Measurements from ENCODE around the gene TTC16. TPM values are rescaled to one million over a fixed set of nuclear protein-coding genes. Genes with fewer than 3 reads are reported as not detected.

The TTC16 gene
- total RNA-seq, 1 donor from 2014 or later, result not detected

DNA sequence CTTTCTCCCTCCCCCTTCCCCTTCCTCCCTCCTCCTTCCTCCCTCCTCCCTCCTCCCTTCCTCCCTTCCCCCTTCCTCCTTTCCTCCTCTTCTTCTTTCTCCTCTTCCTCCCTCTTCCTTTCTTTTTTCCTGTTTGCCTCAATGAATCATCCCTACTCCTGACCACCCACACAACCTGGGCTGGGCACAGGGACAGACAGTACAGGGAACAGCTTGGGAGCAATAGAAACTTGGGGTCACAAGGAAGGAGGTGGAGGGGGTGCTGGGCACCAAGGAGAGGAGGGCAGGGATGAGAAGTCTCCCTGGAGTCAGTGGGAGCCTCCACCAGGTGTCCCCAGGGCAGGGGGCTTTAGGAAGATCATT, 5.0 kb downstream of the TTC16 start:
- no peak for DNase-seq

DNA sequence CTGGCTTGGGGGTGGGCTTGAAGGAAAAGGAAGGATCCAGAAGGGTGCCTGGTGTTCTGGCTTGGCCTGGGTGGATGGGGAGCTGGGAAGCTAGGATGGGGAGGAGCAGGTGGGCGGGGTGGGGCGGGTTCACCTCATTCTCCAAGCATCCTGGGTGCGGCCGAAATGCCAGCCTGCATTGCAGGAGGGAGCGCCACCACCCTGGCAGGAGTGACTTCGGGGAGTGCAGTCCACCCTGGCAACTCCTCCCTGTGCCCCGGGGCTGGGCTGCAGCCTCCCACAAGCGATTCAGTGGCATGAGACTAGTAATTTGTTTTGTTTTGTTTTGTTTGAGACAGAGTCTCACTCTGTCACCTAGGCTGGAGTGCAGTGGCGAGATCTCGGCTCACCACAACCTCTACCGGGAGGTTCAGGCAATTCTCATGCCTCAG, 5.5 kb downstream of the TTC16 start:
- DNase-seq, result no peak

DNA sequence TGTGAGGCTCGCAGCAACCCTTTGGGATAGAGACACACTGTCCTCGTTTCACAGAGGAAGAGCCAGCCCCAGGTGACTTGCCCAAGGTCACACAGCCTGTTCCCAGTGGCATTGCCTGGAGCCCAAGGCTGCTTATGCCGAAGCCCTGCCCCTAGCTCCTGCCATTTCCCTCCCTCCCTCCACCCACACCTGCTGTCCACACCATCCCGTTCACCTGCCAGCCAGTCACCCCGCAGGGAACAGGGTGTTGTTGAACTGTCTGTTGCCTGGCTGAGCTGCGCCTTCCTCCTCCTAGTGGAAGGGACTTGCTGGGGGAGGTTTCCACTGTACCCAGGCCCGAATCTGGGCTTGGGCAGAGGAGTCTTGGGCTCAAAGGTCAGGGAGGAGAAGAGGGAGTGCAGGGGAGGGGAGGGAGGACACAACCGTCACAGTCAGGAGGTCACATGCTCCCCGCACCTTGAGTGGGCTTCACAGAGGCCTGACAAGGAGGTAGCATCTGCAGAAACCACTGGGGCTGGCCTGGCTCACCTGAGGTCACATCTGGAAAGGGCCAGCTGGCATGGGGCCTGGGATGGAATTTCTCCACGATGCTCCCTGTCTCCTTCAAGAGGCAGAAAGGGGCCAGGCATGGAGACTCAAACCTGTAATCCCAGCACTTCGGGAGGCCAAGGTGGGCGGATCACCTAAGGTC, 6.3 kb downstream of the TTC16 start:
- no peak for DNase-seq

DNA sequence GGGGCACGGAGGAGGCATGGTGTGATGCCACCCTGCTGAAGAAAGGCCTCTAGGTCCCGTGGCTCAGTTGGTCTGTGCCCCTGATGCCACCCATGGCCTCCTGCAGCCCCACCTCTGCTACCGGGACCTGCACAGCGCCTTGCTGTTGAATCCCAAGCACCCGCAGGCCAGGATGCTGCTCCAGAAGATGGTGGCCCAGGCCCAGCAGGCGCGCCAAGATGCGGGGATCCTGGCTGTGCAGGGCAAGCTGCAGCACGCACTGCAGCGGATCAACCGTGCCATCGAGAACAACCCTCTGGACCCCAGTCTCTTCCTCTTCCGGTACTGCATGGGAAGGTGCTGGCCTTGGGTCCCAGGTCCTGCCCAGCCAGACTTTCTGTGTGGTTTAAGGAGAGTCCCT, 7.1 kb downstream of the TTC16 start:
- no peak for DNase-seq

DNA sequence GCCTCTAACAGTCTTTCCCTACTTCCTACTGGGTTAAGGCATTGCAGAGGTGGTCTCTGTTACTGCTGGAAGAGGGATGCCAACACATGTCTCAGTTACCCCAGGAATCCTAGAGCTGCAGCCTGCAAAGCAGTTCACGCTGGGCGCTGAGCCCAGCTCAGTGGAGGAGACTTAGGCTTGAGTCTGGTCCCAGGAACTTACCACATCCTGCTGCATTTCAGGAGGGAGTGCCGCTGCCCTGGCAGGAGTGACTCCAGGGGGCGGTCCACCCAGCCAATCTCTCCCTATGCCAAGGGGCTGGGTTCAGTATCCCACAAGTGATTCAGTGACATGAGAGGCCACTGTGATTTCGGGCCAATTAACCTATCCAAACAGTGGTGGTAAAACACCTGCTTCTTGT, 7.6 kb downstream of the TTC16 start:
- DNase-seq, result no peak

DNA sequence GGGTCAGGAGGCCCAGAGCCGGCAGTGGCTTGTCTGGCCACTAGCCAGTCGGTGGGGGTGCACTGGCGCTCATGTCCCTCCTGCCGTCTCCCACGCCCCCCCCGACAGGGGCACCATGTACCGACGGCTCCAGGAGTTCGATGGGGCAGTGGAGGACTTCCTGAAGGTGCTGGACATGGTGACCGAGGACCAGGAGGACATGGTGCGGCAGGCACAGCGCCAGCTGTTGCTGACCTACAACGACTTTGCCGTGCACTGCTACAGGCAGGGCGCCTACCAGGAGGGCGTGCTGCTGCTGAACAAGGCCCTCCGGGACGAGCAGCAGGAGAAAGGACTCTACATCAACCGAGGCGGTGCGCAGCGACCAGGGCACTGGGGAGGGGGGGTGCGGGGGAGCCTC, 8.1 kb downstream of the TTC16 start:
- DNase-seq, result no peak

DNA sequence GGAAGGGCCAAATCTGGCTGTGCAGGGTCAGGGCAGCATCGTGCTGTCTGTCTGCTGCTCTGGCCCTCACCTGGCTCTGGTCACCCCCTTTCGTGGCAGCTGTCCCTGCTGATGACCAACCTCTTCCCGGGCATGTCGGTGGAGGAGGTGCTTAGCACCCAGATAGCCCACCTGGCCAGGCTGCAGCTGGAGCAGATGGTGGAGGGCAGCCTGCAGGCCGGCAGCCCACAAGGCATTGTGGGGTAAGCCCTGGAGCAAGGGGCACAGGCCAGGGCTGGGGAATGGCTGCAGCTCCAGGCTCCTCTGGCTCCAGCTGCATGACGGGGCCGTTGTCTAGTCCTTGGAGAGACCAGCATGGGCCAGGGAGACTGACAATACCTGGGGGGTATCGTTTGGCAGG, 11.0 kb downstream of the TTC16 start:
- DNase-seq, result no peak

DNA sequence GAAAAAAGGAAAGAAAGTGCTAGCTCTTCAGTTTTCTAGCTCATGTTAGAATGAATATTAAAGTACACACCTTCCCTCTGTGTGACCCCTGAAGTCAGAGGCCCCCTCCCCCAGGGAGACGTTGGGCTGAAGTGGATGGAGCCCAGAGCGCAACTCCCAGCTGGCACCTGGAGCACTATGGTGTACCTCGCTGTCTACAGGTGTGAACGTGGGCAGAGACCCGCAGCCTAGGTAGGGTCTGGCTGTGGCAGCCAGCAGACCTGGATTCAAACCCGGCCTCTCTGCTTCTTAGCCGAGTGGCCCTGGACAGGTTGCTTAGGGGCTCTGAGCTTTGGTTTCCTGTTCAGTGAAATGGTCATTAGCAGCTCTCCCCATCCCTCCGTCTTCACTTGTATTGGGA, 12.9 kb downstream of the TTC16 start:
- DNase-seq, result no peak

DNA sequence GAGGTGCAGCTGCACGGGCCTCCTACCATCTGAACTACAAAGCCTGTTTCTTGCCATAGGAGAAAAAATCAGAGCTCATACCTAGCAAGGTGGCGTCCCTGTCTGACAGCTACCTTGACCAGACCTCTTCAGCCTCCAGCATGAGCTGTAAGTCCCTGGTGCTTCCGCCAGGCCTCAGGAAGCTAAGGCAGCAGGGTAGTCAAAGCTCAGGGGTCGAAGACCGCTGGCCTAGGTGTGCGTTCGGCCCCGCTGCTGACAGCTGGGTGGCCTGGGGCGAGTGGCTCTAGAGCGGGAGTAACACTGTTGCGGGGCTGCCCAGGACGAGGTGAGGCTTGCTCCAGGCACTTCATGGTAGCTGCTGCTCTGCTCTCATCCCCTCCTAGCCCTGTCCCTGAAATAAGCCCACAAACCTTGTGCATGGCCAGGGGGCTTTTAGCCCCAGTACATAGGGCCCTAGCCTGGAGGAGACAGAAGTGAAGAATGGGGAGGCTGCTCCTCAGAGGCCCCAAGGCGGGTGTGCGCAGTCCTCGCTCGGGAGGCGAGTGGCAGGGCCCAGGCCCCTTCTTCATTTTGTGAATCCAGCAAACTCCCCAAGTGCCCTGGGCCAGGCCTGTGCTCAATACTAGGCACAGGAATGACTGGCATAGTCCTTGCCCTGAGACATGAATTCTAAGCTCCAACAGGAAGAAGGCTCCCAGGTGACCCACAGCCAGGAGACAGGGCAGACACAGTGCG, 13.8 kb downstream of the TTC16 start:
- DNase-seq, result no peak

DNA sequence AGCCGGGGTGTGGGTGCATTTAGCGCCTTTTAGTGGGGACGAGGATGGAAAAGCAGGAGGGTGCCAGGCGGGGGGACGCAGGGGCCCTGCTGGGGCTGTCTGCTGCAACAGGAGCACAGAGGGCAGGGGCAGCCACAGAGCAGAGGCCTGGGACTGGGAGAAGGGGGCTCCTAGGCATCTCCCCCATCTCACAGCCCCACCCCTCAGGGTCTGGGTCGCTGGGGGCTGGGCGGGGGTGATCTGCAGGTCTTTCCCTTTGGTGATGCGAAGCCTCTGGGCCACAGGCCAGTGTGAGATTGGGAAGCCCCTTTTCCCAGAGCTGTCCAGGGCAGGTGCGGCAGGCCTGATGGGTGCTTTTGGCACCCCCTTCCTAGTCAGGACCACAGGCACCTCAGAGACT, 14.4 kb downstream of the TTC16 start:
- DNase-seq, result no peak

DNA sequence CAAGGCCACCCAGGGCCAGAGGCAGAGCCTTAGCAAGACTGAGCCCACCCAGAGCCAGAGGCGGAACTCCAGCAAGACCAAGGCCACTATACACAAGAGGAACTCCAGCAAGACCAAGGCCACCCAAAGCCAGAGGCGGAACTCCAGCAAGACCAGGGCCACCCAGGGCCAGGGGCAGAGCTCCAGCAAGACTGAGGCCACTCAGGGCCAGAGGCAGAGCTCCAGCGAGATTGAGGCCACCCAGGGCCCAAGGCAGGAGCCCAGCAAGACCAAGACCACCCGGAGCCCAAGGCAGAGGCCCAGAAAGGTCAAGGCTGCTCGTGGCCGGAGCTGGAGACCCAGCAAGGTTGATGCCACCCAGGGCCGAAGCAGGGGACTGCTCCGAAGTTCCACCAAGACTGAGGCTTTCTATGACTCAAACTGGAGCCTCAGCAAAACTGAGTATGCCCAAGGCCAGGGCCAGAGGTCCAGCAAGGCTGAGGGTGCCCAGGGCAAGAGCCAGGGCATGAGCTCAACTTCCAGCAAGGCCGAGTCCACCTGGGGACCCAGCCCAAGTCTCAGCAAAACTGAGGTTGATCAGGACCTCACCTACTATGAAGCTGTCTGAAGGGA, 15.0 kb downstream of the TTC16 start:
- no peak for DNase-seq

DNA sequence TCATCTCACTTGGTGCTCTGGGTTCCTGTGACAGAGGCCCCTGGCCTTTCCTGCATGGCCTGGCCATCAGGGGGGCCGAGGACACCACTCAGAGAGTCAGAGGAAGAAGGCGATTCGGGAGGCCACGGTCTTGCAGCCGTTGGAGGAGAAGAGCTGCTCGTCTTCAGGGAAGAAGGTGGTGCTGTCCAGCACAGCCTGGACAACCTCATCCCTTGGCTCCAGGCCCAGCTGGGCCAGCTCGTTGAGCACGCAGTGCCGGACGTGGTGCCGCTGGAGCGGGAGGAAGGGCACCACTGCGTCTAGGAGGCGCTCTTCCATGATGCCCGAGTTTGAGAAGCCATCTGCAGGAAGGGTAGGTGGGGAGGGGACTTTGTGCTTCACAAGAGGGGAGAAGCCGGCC, 16.1 kb downstream of the TTC16 start:
- DNase-seq, result no peak

DNA sequence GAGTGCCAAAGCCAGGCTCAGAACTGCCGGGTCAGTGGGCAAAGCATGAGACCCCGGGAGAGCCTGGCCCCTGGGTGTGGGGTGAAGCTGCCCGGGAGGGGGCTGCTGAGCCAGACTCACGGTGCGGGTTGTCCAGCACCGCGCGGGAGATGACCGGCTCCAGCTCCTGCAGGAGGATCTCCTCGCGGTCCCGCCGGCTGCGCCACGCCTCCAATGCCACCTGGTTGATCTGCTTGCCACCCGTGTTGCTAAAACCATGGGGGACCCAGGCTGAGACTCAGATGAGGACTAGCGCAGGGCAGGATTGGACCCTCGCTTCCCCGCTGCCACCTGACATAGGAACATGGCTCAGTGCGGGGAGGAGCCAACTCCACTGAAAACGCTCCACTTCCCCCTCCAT, 16.6 kb downstream of the TTC16 start:
- DNase-seq, result no peak

DNA sequence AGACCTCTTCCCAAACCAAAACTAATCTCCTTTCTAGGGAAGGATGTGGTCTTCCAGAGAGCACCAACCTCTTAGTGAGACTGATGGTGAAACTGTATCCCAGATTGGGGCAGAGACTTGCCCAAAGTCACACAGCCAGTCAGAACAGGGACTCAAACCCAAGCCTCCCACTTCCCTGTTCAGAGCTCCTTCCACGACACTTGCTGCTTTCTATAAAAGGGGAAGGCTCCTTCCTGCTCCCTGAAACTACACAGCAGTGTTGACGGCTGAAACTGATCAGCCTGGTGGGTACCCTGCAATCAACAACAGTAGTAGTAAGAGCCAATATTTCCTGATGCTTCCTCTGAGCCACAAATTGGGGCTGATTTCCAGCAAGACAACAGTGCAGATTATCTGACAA, 17.7 kb downstream of the TTC16 start:
- DNase-seq, result no peak

DNA sequence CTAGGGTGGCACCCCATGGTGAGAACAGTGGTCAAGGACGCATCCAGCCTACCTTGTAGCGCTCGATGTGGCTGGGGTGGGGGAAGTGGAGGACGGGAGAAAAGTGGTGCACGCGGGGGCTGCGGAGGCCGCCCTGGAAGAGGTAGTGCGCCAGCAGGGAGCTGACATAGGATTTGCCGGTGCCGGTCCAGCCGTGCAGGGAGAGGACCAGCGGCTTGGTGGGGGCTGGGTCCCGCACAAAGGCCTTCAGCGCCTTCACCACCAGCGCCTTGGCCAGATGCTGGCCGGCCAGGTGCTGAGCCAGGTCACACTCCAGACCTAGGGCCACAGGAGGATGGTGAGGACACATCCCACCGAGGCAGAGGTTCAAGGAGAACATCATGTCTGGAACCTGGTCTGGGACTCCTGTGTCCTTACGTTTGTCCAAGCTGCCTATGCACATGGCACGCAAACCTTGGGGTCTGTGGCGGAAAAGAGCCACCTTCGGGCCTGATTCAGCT, 18.4 kb downstream of the TTC16 start:
- DNase-seq, result no peak

DNA sequence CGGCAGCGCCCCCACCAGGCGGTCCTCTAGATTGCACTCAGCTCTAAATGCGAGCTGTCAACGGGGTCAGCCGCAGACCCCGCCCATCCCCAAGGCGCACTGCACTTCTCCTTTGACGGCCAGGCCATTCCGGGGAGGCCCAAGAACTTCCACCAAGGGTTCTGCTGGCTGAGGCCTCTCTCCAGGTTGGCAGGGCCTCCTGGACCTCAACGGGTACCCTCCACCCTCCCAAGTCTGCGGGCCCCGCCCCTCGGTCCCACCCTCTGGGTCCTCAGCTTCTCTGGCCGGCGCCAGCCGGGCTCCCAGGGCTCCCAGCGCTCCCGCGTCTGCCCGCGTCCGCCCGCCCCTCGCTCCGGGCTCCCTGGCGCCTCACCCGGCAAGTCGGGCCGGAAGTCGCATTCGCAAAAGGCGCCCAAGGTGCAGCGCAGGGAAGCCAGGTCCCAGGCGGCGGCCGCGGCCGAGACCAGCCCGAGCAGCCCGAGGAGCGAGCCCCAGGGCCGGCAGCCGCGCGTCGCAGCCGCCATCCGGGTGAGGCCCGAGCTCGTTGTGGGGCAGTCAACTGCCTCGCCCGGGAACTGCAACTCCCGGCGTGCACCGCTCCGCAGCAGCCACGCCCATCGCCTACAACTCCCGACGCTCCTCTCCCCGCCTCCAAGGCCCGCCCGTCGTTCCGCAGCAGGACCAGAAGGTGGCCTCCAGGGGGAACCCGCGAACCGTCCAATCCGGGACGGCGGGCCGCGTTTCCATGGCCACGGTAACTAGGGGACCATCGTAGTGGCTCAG, 19.1 kb downstream of the TTC16 start, which contains the start of gene TOR2A:
Gene TOR2A (minus strand): TSS at position 548 of the 783 bp plus-strand sequence. CDS start 24 bp downstream, at position 524.
- DNase-seq, result peak; percentile 98

DNA sequence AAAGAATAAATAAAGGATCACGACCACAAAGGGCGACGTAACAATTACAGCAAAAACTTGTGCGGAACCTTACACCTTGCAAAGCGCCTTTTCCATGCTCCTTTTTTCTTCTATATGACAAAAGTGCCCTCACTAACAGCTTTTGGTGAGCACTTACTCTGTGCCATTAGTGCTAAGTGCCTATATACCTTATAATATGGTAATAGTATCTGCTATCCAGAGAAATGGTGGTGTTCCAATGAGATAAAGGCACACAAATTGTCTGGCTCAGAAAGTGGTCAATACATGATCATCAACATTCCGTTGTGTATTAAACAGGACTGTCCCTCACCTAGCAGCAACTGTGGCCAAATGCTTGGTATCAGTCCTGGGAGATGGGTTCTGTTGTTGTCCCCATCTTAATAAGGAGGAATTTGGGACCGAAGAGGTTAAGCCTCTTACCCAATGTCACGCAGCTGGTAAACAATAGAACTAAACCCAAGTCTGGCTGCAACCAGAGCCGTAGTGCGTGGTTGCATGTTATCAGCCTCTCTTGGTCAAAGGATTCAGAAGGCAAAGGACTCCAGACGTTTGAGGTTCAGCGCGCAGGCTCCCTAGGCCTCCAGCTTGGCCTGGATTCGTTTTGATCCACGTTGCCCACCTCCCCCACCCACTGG, 19.8 kb downstream of the TTC16 start:
- no peak for DNase-seq

DNA sequence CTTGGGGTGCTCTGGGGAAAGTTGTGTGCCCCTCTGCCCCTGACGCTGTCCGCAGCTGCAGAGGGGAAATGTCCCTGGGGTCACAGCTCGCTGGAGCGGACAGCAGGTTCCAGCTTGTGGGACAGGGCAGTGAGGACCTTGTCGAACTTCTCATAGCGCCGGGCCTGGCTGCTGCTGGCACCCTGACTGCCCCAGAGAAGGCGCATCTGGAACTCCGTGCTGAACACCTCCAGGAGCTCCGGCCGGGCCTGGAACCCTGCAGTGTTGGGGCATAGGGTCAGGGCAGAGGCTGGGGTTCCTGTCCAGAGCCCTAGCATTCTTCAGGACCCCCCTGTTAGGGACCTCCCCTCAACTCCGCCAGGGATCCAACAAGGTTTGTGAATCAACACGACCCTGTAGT, 22.8 kb downstream of the TTC16 start:
- no peak for DNase-seq

DNA sequence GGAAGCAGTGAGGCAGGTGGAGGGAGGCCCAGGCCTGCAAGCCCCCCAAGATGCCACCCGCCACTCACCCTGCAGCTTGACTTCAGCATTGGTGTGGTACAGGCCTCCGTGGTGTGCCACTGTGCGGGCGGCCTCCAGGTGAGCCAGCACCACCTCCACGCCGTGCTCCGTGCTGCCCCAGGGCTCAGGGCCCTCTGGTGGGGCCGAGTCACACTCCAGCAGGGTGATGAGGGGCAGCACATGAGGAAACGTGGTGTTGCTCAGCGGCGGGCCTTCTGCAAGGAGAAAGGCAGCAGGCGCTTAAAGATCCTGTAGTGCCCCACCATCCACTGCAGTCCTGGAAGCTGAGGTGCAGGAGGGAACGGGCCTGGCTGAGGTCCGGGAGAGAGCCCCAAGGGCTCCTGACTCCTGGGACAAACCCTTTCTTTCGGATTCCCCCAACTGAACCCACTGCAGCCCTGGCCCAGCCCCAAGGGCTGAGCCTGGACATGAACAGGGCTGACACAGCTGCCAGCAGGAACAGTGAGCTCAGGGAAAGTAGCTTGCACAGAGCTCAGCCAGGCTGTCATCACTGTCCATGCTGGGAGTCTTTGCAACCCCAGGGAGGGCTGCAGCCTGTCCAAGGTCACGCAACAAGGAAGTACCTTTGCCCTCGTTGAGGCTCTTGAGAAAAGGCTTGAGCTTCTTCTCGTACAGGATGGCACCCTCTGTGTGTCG, 23.9 kb downstream of the TTC16 start:
- no peak for DNase-seq

DNA sequence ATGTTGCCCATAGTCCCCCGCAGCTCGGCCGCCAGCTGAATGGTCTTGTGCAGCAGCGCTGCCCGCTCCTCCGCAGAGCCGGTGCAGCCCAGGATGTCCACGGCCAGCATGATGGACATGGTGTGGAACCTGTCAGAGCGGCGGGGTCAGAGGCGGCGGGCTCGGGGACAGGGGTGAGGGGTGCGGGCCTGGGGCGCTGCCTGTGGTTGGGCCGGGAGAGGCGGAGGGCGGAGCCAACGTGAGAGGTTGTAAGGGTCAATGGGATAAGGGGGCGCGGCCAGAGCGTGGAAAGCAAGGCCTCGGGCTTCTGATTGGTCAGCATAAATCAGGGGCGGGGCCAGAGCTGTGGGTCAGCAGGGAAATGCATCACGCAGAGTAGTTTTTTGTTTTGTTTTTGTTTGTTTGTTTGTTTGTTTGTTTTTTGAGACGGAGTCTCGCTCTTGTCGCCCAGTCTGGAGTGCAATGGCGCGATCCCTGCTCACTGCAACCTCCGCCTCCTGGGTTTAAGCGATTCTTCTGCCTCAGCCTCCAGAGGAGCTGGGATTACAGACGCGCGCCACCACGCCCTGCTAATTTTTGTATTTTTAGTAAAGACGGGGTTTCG, 26.1 kb downstream of the TTC16 start:
- DNase-seq, result no peak
